ENCODE data around the gene ELFN2.

ELFN2 gene

GRCh38 chr22:37423283-37423682, 4.0 kb downstream of the ELFN2 start:
- no peak for TF ChIP-seq ZFX (IDR thresholded peaks at IDR 0.05; ENCODE audit: borderline replicate concordance)
- TF ChIP-seq CTCF (IDR thresholded peaks at IDR 0.05), result no peak
- H3K27ac ChIP-seq, result no peak overlapping the region

GRCh38 chr22:37421468-37421877, 5.8 kb downstream of the ELFN2 start:
- no peak for TF ChIP-seq CTCF (IDR thresholded peaks at IDR 0.05)
- no peak for TF ChIP-seq ZFX (IDR thresholded peaks at IDR 0.05; ENCODE audit: borderline replicate concordance)
- no peak overlapping the region for H3K27ac ChIP-seq

- H3K27ac ChIP-seq, result no peak overlapping the region
- TF ChIP-seq ZFX (IDR thresholded peaks at IDR 0.05; ENCODE audit: borderline replicate concordance) (no peak), CTCF (IDR thresholded peaks at IDR 0.05) (no peak; the same call in 1 of the 2 replicates)
These were observed 6.4 kb downstream of the ELFN2 start for GRCh38 chr22:37420686-37421467.

GRCh38 chr22:37419969-37420685, 7.2 kb downstream of the ELFN2 start:
- no peak overlapping the region for H3K27ac ChIP-seq
- TF ChIP-seq ZFX (IDR thresholded peaks at IDR 0.05; ENCODE audit: borderline replicate concordance), result no peak
- peak; percentile 28 for TF ChIP-seq CTCF (IDR thresholded peaks at IDR 0.05)

- TF ChIP-seq CTCF (IDR thresholded peaks at IDR 0.05) (no peak), ZFX (IDR thresholded peaks at IDR 0.05; ENCODE audit: borderline replicate concordance) (no peak)
- H3K27ac ChIP-seq, result no peak overlapping the region
These were observed 7.8 kb downstream of the ELFN2 start for GRCh38 chr22:37419370-37419968.

- TF ChIP-seq ZFX (IDR thresholded peaks at IDR 0.05; ENCODE audit: borderline replicate concordance) (no peak), CTCF (IDR thresholded peaks at IDR 0.05) (no peak)
These were observed 8.5 kb downstream of the ELFN2 start for GRCh38 chr22:37418627-37419369.

More at GRCh38 chr22:37418627-37419369, 8.5 kb downstream of the ELFN2 start:
- no peak overlapping the region for H3K27ac ChIP-seq
